Activated naive CD8-positive, alpha-beta T cell treated with anti-CD3 and anti-CD28 coated beads, Interleukin-2, amount 10 ng/mL, durations not matched to agents 7 days and 5 days (primary cell): ENCODE data around the gene NAGA. TPM values are rescaled to one million over a fixed set of nuclear protein-coding genes. Genes with fewer than 3 reads are reported as not detected.
"Not testable (repeated sequence)": the region's sequence is repeated elsewhere in the genome, so short reads cannot be mapped to it uniquely, and the experiment has no call there.

Experiments
- ATAC-seq: fragments of 150-1000 bp; cut with Tn5 transposase; one replicate; pipeline ENCODE4 v1.10.0; 2021; ENCODE audit warnings: low read depth, moderate library complexity
- POLR2A ChIA-PET: fragments of 350-600 bp; sonication (Branson Sonifier 250); formaldehyde crosslinking; loops from one replicate; lab custom pipeline; 2021; ENCODE audit warnings: antibody characterized with exemption; lab: Charles Lee
- DNase-seq: peaks from one replicate; pipeline ENCODE4 v3.0.0; 2021
- H3K27ac Mint-ChIP-seq: one replicate; pipeline ENCODE4 v1.8.0; 2022; ENCODE audit warnings: mild to moderate bottlenecking, mixed read lengths
- H3K27me3 Mint-ChIP-seq: one replicate; pipeline ENCODE4 v1.8.0; 2022; ENCODE audit warnings: mild to moderate bottlenecking, moderate library complexity, mixed read lengths
- H3K36me3 Mint-ChIP-seq: one replicate; pipeline ENCODE4 v1.8.0; 2021; ENCODE audit warnings: mild to moderate bottlenecking, mixed read lengths
- H3K4me1 Mint-ChIP-seq: one replicate; pipeline ENCODE4 v1.8.0; 2021; ENCODE audit warnings: mixed read lengths
- H3K4me3 Mint-ChIP-seq: one replicate; pipeline ENCODE4 v1.8.0; 2022; ENCODE audit warnings: mild to moderate bottlenecking, moderate library complexity, mixed read lengths
- H3K9me3 Mint-ChIP-seq: one replicate; pipeline ENCODE4 v1.8.0; 2021; ENCODE audit warnings: mixed read lengths
- total RNA-seq, 2 experiments: library from RNA; stranded (reverse); gene quantifications; one replicate each; pipeline ENCODE4 v1.2.3, GENCODE V29; 2021

Gene NAGA
- total RNA-seq, 2 experiments from 2014 or later, result 15.9 to 18.4 TPM

DNA sequence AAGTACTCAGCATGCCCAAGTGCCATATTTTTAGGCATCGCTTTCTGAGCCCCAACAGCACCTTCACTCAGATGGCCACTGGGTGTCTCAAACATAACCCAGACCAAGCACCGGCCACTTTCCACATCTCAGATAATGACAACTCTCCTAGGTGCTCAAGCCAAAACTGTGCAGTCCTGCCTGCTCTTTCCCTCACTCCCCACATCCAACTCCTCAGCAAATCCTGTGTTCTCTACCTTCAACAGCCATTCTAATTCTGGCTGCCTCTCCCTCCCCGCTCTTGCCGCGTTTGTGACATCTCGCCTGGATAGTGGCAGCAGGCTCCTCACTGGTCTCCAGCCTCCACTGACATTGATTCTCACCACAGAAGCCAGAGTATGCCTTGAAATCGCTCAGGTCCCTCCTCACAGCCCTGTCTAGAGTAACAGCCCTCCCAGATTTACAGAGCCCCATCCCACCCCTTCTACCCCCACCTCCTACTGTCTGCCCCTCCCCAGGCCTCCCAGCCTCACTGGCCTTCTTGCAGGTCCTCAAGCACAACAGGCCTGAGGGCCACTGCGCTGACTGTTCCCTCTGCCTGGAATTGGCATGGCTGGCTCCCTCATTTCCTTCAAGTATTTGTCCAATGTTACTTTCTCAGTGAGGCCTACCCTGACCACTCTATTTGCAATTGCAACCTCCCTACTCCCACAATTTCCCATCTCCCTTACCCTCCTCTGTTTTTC lies 2.2 kb upstream of the NAGA start:
- H3K4me3 Mint-ChIP-seq, result peak overlapping the region; percentile 64
- ATAC-seq, result no peak
- POLR2A ChIA-PET, result interaction anchor here (1.2 kb wide), 1 partner anchor 18 kb away, joined by 5 read pairs; the partner anchor contains the start of gene NDUFA6
- DNase-seq, result no peak
- H3K27ac Mint-ChIP-seq, result peak overlapping the region; percentile 19
- no peaks in the 10 kb centered on the region for H3K9me3 Mint-ChIP-seq
- H3K27me3 Mint-ChIP-seq, result no peaks in the 10 kb centered on the region
- peaks cover 9% of the 10 kb centered on the region for H3K36me3 Mint-ChIP-seq
- peaks cover 20% of the 10 kb centered on the region for H3K4me1 Mint-ChIP-seq

DNA sequence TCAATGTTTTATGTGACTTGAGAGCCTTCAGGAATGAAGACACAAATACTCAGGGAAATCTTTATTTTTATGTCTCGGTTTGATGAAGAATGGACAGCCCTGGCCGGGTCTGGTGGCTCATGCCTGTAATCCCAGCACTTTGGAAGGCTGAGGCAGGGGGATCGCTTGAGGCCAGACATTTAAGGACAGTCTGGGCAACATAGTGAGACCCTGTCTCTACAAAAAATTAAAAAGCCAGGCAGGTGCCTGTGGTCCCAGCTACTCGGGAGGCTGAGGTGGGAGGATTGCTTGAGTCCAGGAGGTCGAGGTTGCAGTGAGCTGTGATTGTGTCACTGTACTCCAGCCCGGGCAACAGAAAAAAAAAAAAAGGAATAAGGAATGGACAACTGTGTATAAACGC lies 896 bp upstream of the NAGA start:
- not testable (repeated sequence) for ATAC-seq, H3K27me3 Mint-ChIP-seq, H3K9me3 Mint-ChIP-seq, DNase-seq
- H3K27ac Mint-ChIP-seq, result peak overlapping the region; percentile 94
- H3K36me3 Mint-ChIP-seq, result peaks cover 15% of the 10 kb centered on the region
- POLR2A ChIA-PET, result interaction anchor here (2.5 to 2.8 kb wide), 3 partner anchors 9 to 73 kb away, joined by 13 to 28 read pairs (median 18); partner anchors contain the start of genes NDUFA6, SMDT1 and WBP2NL
- H3K4me3 Mint-ChIP-seq, result peak overlapping the region; percentile 91
- H3K4me1 Mint-ChIP-seq, result peaks cover 20% of the 10 kb centered on the region

DNA sequence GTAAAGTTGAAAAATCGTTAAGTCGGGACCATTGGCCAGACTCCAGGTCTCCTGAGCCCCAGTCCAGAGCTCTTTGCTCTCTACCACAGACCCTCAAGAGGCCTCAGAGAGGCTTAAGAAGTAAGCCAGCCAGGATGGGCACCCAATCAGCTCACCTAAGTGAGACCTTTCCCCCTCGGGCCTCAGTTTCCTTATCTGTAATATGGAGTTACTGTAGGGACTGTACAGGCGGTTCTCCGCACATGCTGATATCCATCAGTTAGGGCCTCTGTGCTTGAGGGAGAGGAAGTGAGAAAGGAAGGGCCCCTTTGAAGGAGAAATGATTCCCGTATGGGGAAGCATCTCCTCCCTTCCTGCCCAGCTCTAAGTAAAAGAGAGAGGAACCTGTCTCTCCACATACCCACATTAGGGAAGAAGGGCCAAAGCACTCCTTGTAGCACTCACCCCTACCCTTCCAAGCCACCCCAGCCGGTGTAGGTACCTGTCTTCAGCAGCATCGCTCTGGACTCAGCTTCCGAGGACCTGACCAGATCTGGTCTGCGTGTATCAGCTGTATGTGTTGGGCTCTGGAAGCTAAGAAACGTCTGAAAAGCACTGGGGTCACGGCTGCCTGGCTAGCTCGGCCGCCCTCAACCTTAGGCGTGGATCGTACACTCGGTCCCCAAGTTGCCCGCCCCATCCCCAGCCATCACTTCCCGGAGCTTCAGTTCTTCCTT lies 653 bp downstream of the NAGA start:
- ATAC-seq (no peak), DNase-seq (no peak)
- Mint-ChIP-seq H3K36me3 (peaks cover 14% of the 10 kb centered on the region), H3K4me1 (peaks cover 18% of the 10 kb centered on the region), H3K27me3 (no peaks in the 10 kb centered on the region), H3K9me3 (no peaks in the 10 kb centered on the region), H3K4me3 (peak overlapping the region; percentile 91), H3K27ac (peak overlapping the region; percentile 94)
- POLR2A ChIA-PET, result interaction anchor here (0.9 to 2.8 kb wide), 5 partner anchors 10 to 123 kb away, joined by 3 to 28 read pairs (median 13); partner anchors contain the start of genes CENPM, NDUFA6, SMDT1 and WBP2NL

- Mint-ChIP-seq H3K9me3 (no peaks in the 10 kb centered on the region), H3K27ac (no peak overlapping the region), H3K27me3 (no peaks in the 10 kb centered on the region), H3K4me3 (no peak overlapping the region), H3K36me3 (peaks cover 17% of the 10 kb centered on the region), H3K4me1 (peaks cover 16% of the 10 kb centered on the region)
- ATAC-seq, result no peak
- DNase-seq, result no peak
- POLR2A ChIA-PET, result interaction anchor here (0.9 kb wide), 1 partner anchor 23 kb away, joined by 3 read pairs; the partner anchor contains the start of gene NDUFA6
Measured at GRCh38 chr22:42068291-42068690, 2.3 kb downstream of the NAGA start.

DNA sequence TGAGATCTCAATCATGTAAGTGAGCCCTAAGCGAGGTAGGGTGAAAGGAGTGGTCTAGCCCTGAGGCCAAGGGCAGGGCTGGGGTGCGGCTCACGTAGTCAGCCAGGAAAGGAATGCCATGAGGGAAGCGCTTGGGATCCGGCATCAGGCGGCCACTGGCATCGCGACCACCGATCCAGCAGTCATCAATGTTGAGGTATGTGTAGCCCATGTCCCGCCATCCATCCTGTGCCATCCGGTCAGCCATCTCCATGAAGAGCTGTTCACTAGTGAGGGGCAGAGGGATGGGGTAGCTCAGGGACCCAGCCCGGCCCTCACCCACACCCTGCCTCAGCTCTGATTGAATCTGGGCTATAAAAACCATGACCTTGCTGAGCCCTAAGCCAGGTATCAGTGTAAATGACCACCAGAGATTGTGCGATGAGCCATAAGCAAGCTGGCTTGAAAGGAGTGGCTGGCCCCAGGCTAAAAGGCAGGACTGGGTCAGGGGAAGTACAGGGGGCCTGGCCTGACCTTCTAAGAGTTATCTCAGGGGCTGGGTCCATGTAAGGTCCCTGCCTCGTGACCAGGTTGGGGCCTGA lies 2.9 kb downstream of the NAGA start:
- Mint-ChIP-seq H3K9me3 (no peaks in the 10 kb centered on the region), H3K27me3 (no peaks in the 10 kb centered on the region), H3K36me3 (peaks cover 21% of the 10 kb centered on the region), H3K4me3 (no peak overlapping the region), H3K27ac (no peak overlapping the region), H3K4me1 (peaks cover 13% of the 10 kb centered on the region)
- ATAC-seq (no peak), DNase-seq (no peak)
- POLR2A ChIA-PET, result interaction anchor here (0.9 kb wide), 1 partner anchor 23 kb away, joined by 3 read pairs; the partner anchor contains the start of gene NDUFA6

- Mint-ChIP-seq H3K9me3 (no peaks in the 10 kb centered on the region), H3K4me1 (peaks cover 13% of the 10 kb centered on the region), H3K4me3 (no peak overlapping the region), H3K27ac (no peak overlapping the region), H3K27me3 (no peaks in the 10 kb centered on the region), H3K36me3 (peaks cover 24% of the 10 kb centered on the region)
- no peak for ATAC-seq
- no peak for DNase-seq
- POLR2A ChIA-PET, result no interaction called here
Measured at GRCh38 chr22:42066937-42067336, 3.7 kb downstream of the NAGA start.

DNA sequence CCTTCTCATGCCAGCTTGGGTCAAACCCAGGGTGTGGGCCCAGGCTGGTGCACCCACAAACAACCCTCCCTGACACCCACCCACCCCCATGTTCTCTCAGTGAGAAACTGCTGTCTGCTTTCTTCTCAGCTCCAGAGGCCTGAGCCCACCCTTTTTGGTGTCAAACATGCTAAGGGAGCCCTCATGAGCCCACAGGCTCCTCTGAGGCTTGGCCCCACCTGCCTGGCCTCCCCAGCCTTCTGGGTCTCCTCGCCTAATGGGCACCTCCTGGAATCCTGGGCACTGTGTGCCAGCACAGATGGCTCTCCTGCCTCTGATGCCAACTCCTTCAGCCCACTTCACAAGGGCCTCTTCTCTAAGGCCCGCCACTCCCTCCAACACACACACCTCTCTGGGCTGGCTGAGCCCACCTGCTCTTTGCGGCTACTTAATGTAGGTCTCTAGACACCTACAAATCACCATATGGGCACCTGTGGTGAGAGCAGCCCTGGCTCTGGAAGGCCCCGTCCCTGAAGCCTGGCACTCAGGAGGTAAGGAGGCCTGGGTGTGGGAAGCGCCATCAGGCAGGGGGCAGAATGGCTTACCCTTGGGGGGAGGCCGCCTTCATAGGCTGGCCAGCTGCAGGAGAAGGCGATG lies 4.4 kb downstream of the NAGA start:
- no peak for DNase-seq
- H3K27me3 Mint-ChIP-seq, result no peaks in the 10 kb centered on the region
- H3K36me3 Mint-ChIP-seq, result peaks cover 24% of the 10 kb centered on the region
- no peak overlapping the region for H3K27ac Mint-ChIP-seq
- no peak overlapping the region for H3K4me3 Mint-ChIP-seq
- POLR2A ChIA-PET, result no interaction called here
- H3K9me3 Mint-ChIP-seq, result no peaks in the 10 kb centered on the region
- H3K4me1 Mint-ChIP-seq, result peaks cover 7% of the 10 kb centered on the region
- ATAC-seq, result no peak

- Mint-ChIP-seq H3K36me3 (peaks cover 30% of the 10 kb centered on the region), H3K27me3 (no peaks in the 10 kb centered on the region), H3K4me3 (no peak overlapping the region), H3K9me3 (no peaks in the 10 kb centered on the region), H3K4me1 (peaks cover 5% of the 10 kb centered on the region), H3K27ac (no peak overlapping the region)
- DNase-seq (no peak), ATAC-seq (no peak)
- POLR2A ChIA-PET, result no interaction called here
Measured at GRCh38 chr22:42065438-42066125, 5.0 kb downstream of the NAGA start.

DNA sequence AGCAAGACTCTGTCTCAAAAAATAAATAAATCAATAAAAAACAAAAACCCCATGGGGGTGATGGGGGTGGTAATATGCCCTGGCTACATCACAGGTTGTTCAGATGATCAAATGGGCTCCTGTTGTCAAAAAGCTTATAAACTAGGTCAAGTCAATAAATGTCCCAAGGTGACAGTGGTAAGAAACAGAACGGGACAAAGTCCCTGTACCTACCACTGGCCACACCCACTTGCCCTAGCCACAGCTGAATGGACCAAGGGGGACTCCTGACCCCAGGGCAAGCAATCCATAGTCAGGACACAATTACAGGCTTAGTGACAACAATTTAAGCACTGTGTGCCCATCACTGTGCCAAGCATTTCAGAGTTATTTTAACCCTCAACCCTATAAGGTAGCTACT lies 6.0 kb downstream of the NAGA start:
- POLR2A ChIA-PET, result no interaction called here
- H3K9me3 Mint-ChIP-seq, result no peaks in the 10 kb centered on the region
- H3K4me3 Mint-ChIP-seq, result no peak overlapping the region
- DNase-seq, result no peak
- peaks cover 34% of the 10 kb centered on the region for H3K36me3 Mint-ChIP-seq
- no peak overlapping the region for H3K27ac Mint-ChIP-seq
- no peaks in the 10 kb centered on the region for H3K27me3 Mint-ChIP-seq
- no peak for ATAC-seq
- H3K4me1 Mint-ChIP-seq, result peaks cover 5% of the 10 kb centered on the region

- POLR2A ChIA-PET, result no interaction called here
- no peak overlapping the region for H3K27ac Mint-ChIP-seq
Measured at GRCh38 chr22:42062506-42063170, 8.0 kb downstream of the NAGA start.

GRCh38 chr22:42061041-42061440 lies 9.6 kb downstream of the NAGA start:
- Mint-ChIP-seq H3K36me3 (peaks cover 52% of the 10 kb centered on the region), H3K27ac (no peak overlapping the region), H3K27me3 (no peaks in the 10 kb centered on the region), H3K4me3 (no peak overlapping the region), H3K9me3 (peaks cover 17% of the 10 kb centered on the region), H3K4me1 (no peaks in the 10 kb centered on the region)
- POLR2A ChIA-PET, result interaction anchor here (0.6 to 0.7 kb wide), 2 partner anchors 409 to 967 kb away, joined by 3 read pairs; no protein-coding TSS in a partner anchor
- ATAC-seq (no peak), DNase-seq (no peak)

More at GRCh38 chr22:42062506-42063170, 8.0 kb downstream of the NAGA start:
- no peak overlapping the region for H3K4me3 Mint-ChIP-seq
- peaks cover 49% of the 10 kb centered on the region for H3K36me3 Mint-ChIP-seq
- no peak for ATAC-seq
- H3K27me3 Mint-ChIP-seq, result no peaks in the 10 kb centered on the region
- DNase-seq, result no peak
- no peaks in the 10 kb centered on the region for H3K4me1 Mint-ChIP-seq
- peaks cover 6% of the 10 kb centered on the region for H3K9me3 Mint-ChIP-seq

DNA sequence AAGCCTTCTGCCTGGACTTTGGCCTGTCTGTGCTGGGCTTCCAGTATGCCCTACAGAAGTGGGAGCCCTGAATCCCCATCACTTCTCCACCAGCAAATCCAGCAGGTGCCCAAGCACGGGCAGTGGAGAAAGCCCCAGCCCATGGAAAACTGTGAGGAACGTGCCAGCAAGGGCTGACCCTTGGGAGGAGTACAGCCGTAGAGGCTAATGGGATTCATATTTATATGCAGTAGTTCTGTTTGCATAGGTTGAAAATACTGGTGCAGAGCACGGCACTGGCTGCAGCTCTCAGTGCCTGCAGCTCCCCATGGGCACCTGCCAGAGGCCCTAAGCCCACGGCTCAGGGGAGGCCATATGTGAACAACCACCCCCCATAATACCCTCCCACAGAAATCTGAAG lies 10.1 kb downstream of the NAGA start:
- peaks cover 17% of the 10 kb centered on the region for H3K9me3 Mint-ChIP-seq
- H3K27ac Mint-ChIP-seq, result no peak overlapping the region
- H3K36me3 Mint-ChIP-seq, result peaks cover 50% of the 10 kb centered on the region
- no peaks in the 10 kb centered on the region for H3K27me3 Mint-ChIP-seq
- no peaks in the 10 kb centered on the region for H3K4me1 Mint-ChIP-seq
- DNase-seq (no peak), ATAC-seq (no peak)
- POLR2A ChIA-PET, result interaction anchor here (0.6 kb wide), 1 partner anchor 410 kb away, joined by 3 read pairs; no protein-coding TSS in a partner anchor
- H3K4me3 Mint-ChIP-seq, result no peak overlapping the region
